ENCODE measurements around the gene AMBP. TPM values are rescaled to one million over a fixed set of nuclear protein-coding genes. Genes with fewer than 3 reads are reported as not detected.

AMBP gene
- total and polyA plus RNA-seq, 7 donors: 0.16 to 0.84 TPM; not detected in 5

DNA sequence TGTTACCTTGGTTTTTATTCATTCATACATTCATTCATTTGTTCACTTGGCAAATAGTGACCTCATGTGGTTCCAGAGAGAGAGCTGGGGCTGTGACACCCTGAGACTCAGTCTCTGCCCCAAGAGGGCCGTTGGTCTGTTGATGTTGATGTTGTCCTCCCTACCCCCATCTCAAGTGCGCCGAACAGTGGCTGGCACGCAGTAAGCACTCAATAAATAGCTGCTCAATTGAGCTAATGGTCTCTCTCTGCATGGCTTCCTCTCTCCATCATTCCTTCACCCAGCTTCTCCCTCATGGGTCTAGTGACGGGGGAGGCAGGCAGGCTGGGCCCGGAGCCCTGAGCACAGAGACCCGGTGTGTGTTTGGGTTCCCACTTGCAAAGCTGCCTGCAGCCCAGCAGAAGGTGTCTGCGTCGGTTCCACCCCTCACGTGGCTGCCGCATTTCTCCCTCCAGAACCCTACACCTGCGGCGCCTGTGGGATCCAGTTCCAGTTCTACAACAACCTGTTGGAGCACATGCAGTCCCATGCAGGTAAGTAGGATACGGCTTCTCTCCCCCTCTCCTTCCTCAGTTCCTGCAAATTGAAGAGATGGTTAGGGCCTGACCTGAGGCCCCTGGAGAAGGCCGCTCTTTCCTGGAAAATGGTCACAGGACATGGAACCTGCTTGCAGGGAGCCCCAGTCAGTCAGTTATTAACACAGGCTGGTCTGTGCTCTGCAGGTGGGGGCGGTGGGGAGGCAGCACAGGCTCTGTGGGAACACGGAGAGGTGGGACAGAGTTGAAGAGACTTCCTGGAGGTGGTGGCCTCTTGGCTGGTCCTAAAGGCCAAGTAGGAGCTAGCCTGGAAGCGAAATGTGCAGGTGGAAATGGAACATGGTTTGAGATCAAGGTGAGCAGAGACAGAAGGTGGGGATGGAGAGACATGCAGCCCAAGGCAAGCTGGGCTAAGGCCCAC, 42.0 kb downstream of the AMBP start:
- peaks cover 0 to 21% of the 10 kb centered on the region in 2 donors for H3K36me3 ChIP-seq (ENCODE audit: insufficient read depth in 1 of 2, low read depth in 1 of 2)
- no peaks in the 10 kb centered on the region for H3K9me3 ChIP-seq
- H3K27me3 ChIP-seq (ENCODE audit: insufficient read depth in 3 of 3, low read length in 2 of 3): no peaks in the 10 kb centered on the region
- WGBS, 3 donors: 97 to 98% (median 97%) methylated on average over 18 of the region's 18 CpGs
- peaks cover 5% of the 10 kb centered on the region for H3K4me1 ChIP-seq
- intact Hi-C loops (cut with DNase I): loop anchor here in 1 of 2 donors (2.0 kb wide), 1 partner anchor 229 kb away; no protein-coding TSS in a partner anchor
- TF ChIP-seq, protein P1, sequence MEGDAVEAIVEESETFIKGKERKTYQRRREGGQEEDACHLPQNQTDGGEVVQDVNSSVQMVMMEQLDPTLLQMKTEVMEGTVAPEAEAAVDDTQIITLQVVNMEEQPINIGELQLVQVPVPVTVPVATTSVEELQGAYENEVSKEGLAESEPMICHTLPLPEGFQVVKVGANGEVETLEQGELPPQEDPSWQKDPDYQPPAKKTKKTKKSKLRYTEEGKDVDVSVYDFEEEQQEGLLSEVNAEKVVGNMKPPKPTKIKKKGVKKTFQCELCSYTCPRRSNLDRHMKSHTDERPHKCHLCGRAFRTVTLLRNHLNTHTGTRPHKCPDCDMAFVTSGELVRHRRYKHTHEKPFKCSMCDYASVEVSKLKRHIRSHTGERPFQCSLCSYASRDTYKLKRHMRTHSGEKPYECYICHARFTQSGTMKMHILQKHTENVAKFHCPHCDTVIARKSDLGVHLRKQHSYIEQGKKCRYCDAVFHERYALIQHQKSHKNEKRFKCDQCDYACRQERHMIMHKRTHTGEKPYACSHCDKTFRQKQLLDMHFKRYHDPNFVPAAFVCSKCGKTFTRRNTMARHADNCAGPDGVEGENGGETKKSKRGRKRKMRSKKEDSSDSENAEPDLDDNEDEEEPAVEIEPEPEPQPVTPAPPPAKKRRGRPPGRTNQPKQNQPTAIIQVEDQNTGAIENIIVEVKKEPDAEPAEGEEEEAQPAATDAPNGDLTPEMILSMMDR (IDR thresholded peaks at IDR 0.05): no peak
- no peak for ATAC-seq
- no peak overlapping the region for H3K27ac ChIP-seq
- H3K4me3 ChIP-seq: no peak overlapping the region
- no peak for DNase-seq

- no peak overlapping the region for H3K4me3 ChIP-seq
- DNase-seq: no peak
- no peaks in the 10 kb centered on the region for H3K9me3 ChIP-seq
- H3K36me3 ChIP-seq (ENCODE audit: insufficient read depth in 1 of 2, low read depth in 1 of 2): peaks cover 0 to 21% of the 10 kb centered on the region in 2 donors
- intact Hi-C loops (cut with DNase I): loop anchor here in 1 of 2 donors (2.0 kb wide), 1 partner anchor 229 kb away; no protein-coding TSS in a partner anchor
- ATAC-seq: peak in 1 of 4 donors; percentile 54
- no peaks in the 10 kb centered on the region for H3K27me3 ChIP-seq (ENCODE audit: insufficient read depth in 3 of 3, low read length in 2 of 3)
- H3K4me1 ChIP-seq: peaks cover 5% of the 10 kb centered on the region
- TF ChIP-seq, protein P1 (IDR thresholded peaks at IDR 0.05): no peak
- WGBS, 3 donors: 42 to 59% (median 51%) methylated on average over 14 to 17 of the region's 17 CpGs
- H3K27ac ChIP-seq: no peak overlapping the region
Observed at GRCh38 chr9:114035221-114035844, 42.8 kb downstream of the AMBP start.

DNA sequence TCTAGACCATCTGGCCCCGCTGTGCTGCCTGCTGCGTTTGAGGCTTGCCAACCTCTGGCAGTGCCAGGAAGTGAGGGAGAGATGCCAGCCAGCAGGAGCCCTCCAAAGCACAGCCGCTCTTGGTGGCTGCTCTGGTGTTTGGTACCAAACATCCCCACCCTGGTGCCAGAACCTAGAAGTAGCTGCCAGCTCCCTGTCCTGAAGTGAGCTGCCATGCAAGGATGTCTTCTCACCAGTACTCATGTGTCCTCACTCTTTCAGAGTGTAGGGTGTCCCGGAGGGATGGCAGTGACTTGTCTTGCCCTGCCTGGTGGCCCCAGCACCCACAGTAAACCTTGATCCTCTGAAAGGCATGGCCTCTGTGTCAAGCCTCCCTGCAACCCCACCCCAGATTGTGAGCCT, 43.4 kb downstream of the AMBP start:
- ATAC-seq: peak in 1 of 4 donors; percentile 40

GRCh38 chr9:114034196-114034595, 43.9 kb downstream of the AMBP start:
- Histone ChIP-seq H3K27ac (no peak overlapping the region), H3K9me3 (no peaks in the 10 kb centered on the region), H3K36me3 (ENCODE audit: insufficient read depth in 1 of 2, low read depth in 1 of 2) (peaks cover 0 to 26% of the 10 kb centered on the region in 2 donors), H3K4me1 (peaks cover 5% of the 10 kb centered on the region), H3K4me3 (no peak overlapping the region), H3K27me3 (ENCODE audit: insufficient read depth in 3 of 3, low read length in 2 of 3) (no peaks in the 10 kb centered on the region)
- DNase-seq: no peak
- ATAC-seq: no peak
- TF ChIP-seq, protein P1 (IDR thresholded peaks at IDR 0.05): no peak
- intact Hi-C loops (cut with DNase I): loop anchor here (2.0 to 5.0 kb wide), 4 partner anchors 67 to 352 kb away; no protein-coding TSS in a partner anchor
- WGBS, 3 donors: 51 to 61% (median 55%) methylated on average over 9 to 10 of the region's 10 CpGs

More for the DNA sequence above, 43.4 kb downstream of the AMBP start:
- peaks cover 5% of the 10 kb centered on the region for H3K4me1 ChIP-seq
- peaks cover 0 to 21% of the 10 kb centered on the region in 2 donors for H3K36me3 ChIP-seq (ENCODE audit: insufficient read depth in 1 of 2, low read depth in 1 of 2)
- intact Hi-C loops (cut with DNase I): loop anchor here (2.0 to 5.0 kb wide), 4 partner anchors 67 to 352 kb away; no protein-coding TSS in a partner anchor
- no peak overlapping the region for H3K27ac ChIP-seq
- 29 to 43% (median 40%) methylated on average over 4 of the region's 4 CpGs for WGBS, 3 donors
- H3K27me3 ChIP-seq (ENCODE audit: insufficient read depth in 3 of 3, low read length in 2 of 3): no peaks in the 10 kb centered on the region
- H3K4me3 ChIP-seq: no peak overlapping the region
- no peaks in the 10 kb centered on the region for H3K9me3 ChIP-seq
- TF ChIP-seq, protein P1 (IDR thresholded peaks at IDR 0.05): no peak
- peak in 1 of 2 donors; percentile 46 for DNase-seq
